ENCODE measurements around the gene DOP1A. TPM values are rescaled to one million over a fixed set of nuclear protein-coding genes. Genes with fewer than 3 reads are reported as not detected.

The DOP1A gene
- total and polyA plus RNA-seq, 2 of the 13 experiments (the other 11 are each of a cell fraction or from before 2014, with no cell fraction given), result 5.2 to 16.7 TPM

GRCh38 chr6:83065511-83066192 lies 1.8 kb upstream of the DOP1A start, which contains the start of gene UBE3D (continued):
- TF ChIP-seq HNF1A (IDR thresholded peaks at IDR 0.05; ENCODE audit: low read depth), result no peak
- TF ChIP-seq HNF1A (CRISPR knock-in tag; IDR thresholded peaks at IDR 0.05; ENCODE audit: borderline replicate concordance), result peak; percentile 65; the same call in 1 of the 2 replicates
- peak; percentile 62; the same call in 1 of the 2 replicates for TF ChIP-seq ZSCAN25 (CRISPR knock-in tag; IDR thresholded peaks at IDR 0.05)
- peak; percentile 42; the same call in 1 of the 2 replicates for TF ChIP-seq ZNF691 (CRISPR knock-in tag; IDR thresholded peaks at IDR 0.05; ENCODE audit: borderline replicate concordance, low read depth)
- no peak for TF ChIP-seq ZNF17 (CRISPR knock-in tag; IDR thresholded peaks at IDR 0.05)
- TF ChIP-seq ZMYM2 (CRISPR knock-in tag; IDR thresholded peaks at IDR 0.05), result peak; percentile 76
- TF ChIP-seq ZNF468 (CRISPR knock-in tag; IDR thresholded peaks at IDR 0.05), result no peak
- peak; percentile 74; the same call in 1 of the 2 replicates for TF ChIP-seq ZNF776 (CRISPR knock-in tag; IDR thresholded peaks at IDR 0.05)
- TF ChIP-seq KIAA2018 (CRISPR knock-in tag; IDR thresholded peaks at IDR 0.05; ENCODE audit: borderline replicate concordance), result no peak
- TF ChIP-seq RORA (CRISPR knock-in tag; IDR thresholded peaks at IDR 0.05), result 0 out of 2 replicates have a peak, but pooled peaks have one; percentile 69
- peak; percentile 94 for TF ChIP-seq ZNF614 (CRISPR knock-in tag; IDR thresholded peaks at IDR 0.05; ENCODE audit: borderline replicate concordance)
- peak; percentile 59; the same call in 1 of the 2 replicates for TF ChIP-seq FOXK2 (IDR thresholded peaks at IDR 0.05)
- no peak for TF ChIP-seq MTF1 (CRISPR knock-in tag; IDR thresholded peaks at IDR 0.05)
- TF ChIP-seq ZNF225 (CRISPR knock-in tag; IDR thresholded peaks at IDR 0.05), result no peak
- TF ChIP-seq SOX6 (IDR thresholded peaks at IDR 0.05), result no peak
- peak; percentile 76; the same call in 1 of the 2 replicates for TF ChIP-seq SOX6 (CRISPR knock-in tag; IDR thresholded peaks at IDR 0.05)
- no peak for TF ChIP-seq ZNF138 (CRISPR knock-in tag; IDR thresholded peaks at IDR 0.05; ENCODE audit: low read depth)
